Measurements from ENCODE around the gene RNASEH1.

DNA sequence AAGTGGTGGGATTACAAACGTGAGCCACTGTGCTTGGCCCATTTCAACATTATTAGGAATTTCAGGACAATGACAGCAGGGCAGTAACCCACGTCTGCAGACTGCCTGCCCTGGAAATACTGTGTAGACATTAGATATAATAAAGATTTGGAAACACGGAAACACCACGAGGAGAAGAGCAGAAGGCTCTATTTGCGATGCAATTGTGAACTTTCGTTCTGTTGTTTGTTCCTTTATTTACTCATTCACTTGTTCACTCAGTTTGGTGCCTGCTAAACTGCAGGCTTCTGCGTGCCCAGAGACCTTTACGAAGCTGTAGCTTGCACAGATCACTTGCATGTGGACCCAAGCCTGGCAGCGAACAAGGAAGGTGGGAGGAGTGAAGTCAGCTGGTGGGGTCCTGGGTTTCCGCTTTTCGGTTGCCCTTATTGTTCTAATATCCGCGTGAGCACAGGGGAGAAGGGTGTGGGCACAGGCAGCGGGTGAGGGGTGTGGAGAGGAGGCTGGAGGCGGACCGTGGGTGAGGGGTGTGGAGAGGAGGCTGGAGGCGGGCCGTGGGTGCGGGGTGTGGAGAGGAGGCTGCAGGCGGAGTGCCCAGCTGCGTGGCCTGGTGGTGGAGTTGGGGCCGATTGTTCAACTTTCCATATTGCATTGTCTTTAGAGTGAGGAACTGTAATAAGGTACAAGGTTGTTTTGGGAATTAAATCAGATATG lies 40.2 kb upstream of the RNASEH1 start:
- TF ChIP-seq, protein P1, sequence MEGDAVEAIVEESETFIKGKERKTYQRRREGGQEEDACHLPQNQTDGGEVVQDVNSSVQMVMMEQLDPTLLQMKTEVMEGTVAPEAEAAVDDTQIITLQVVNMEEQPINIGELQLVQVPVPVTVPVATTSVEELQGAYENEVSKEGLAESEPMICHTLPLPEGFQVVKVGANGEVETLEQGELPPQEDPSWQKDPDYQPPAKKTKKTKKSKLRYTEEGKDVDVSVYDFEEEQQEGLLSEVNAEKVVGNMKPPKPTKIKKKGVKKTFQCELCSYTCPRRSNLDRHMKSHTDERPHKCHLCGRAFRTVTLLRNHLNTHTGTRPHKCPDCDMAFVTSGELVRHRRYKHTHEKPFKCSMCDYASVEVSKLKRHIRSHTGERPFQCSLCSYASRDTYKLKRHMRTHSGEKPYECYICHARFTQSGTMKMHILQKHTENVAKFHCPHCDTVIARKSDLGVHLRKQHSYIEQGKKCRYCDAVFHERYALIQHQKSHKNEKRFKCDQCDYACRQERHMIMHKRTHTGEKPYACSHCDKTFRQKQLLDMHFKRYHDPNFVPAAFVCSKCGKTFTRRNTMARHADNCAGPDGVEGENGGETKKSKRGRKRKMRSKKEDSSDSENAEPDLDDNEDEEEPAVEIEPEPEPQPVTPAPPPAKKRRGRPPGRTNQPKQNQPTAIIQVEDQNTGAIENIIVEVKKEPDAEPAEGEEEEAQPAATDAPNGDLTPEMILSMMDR (IDR thresholded peaks at IDR 0.05; ENCODE audit: insufficient read depth, low read depth, low read length): no peak
- no peak for TF ChIP-seq EZH2 (IDR thresholded peaks at IDR 0.05; ENCODE audit: insufficient read depth, low read length)
